Stimulated activated CD4-positive, alpha-beta T cell treated with anti-CD3 and anti-CD28 coated beads, TNF-alpha, amount 100 ng/mL, for 1 hour (primary cell): Measurements from ENCODE around the gene REM1.
"Not testable (repeated sequence)": the region's sequence is repeated elsewhere in the genome, so short reads cannot be mapped to it uniquely, and the experiment has no call there.

ENCODE experiments used
- DNase-seq, 3 donors: peaks; one replicate each; pipeline ENCODE4 v3.0.0-alpha.2; 2020; ENCODE audit warnings: low read depth in 3 of 3, low spot score in 1 of 3

The REM1 gene

DNA sequence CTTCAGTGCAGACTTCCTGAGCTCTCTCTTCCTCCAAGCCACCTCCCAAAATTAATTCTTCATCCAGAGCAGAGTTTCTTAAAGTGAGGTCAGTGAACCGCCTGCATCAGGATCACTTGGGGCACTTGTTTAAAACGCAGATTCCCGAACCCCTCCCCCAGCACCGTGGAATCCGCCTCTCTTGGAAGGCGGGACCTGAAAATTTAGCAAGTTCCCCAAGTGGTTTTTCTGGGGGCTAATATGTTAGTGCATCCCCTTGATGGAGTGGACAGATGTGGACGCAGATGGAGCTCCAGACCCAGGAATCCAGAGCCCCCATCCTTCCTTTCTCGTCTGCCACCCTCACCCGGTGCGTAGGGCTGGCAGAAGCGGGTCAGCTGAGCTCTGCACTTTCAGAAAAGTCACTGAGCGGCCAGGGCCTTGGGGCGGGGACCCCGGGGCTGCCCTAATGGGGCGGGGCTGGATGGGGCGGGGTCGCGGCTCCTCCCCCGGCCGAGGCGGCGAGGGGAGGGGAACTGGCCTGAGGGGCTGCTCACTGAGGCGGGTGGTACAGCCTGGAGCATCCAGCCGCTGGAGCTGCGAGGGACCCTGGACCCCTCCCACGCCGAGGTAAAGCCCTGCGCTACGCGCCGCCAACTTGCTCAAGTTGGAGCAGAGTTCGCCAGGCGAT, at the start of gene REM1, which contains the start of gene DEFB124:
Gene REM1 (plus strand): TSS at position 531 of the 670 bp plus-strand sequence. CDS start 1,158 bp downstream, outside the sequence.
Gene DEFB124 (minus strand): TSS at position 370 of the 670 bp plus-strand sequence. CDS start 2,114 bp downstream, outside the sequence.
- no peak for DNase-seq

- DNase-seq = no peak
These were observed 49.3 kb upstream of the REM1 start for GRCh38 chr20:31425797-31426196.

DNA sequence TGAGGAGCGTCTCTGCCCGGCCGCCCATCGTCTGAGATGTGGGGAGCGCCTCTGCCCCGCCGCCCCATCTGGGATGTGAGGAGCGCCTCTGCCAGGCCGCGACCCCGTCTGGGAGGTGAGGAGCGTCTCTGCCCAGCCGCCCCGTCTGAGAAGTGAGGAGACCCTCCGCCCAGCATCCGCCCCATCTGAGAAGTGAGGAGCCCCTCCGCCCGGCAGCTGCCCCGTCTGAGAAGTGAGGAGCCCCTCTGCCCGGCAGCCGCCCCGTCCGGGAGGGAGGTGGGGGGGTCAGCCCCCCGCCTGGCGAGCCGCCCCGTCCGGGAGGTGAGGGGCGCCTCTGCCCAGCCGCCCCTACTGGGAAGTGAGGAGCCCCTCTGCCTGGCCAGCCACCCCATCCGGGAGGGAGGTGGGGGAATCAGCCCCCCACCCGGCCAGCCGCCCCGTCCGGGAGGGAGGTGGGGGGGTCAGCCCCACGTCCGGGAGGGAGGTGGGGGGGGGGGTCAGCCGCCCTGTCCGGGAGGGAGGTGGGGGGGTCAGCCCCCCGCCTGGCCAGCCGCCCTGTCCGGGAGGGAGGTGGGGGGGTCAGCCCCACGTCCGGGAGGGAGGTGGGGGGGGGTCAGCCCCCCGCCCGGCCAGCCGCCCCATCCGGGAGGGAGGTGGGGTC, 48.1 kb upstream of the REM1 start:
- not testable (repeated sequence) for DNase-seq

DNA sequence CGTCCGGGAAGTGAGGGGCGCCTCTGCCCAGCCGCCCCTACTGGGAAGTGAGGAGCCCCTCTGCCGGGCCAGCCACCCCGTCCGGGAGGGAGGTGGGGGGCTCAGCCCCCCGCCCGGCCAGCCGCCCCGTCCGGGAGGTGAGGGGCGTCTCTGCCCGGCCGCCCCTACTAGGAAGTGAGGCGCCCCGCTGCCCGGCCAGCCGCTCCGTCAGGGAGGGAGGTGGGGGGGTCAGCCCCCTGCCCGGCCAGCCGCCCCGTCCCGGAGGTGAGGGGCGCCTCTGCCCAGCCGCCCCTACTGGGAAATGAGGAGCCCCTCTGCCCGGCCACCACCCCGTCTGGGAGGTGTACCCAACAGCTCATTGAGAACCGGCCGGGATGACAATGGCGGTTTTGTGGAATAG, 47.5 kb upstream of the REM1 start:
- not testable (repeated sequence) for DNase-seq

DNA sequence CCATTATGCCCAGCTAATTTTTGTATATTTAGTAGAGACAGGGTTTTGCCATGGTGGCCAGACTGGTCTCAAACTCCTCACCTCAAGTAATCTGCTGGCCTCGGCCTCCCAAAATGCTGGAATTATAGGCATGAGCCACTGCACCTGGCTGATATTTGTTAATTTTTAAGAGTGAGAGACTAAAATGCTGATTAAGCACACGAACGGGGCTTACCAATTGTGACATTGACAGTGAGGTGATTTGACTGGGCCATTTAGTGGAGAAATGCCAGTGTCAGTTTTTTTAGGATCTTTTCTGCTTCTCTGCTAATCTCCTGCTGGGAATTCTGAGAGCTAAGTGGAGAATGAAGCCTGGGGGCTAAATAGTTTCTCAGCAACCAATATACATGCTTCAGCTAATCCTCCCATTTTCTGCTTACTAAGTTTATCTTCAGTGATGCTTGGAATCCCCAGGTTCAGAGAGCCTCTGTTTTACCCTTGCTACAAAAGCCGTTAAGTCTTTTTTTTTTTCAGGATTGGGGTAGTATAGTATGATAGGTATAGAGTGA, 44.4 kb upstream of the REM1 start:
- no peak for DNase-seq

- no peak for DNase-seq
These were observed 35.0 kb upstream of the REM1 start, which contains the start of gene DEFB123 for GRCh38 chr20:31440012-31440659. Gene DEFB123 (plus strand): TSS chr20:31440632. CDS start chr20:31440699, 67 bp downstream.

GRCh38 chr20:31446084-31446819, 28.8 kb upstream of the REM1 start:
- DNase-seq = no peak

- DNase-seq = no peak
These were observed 25.3 kb upstream of the REM1 start for GRCh38 chr20:31449511-31450414.

GRCh38 chr20:31452575-31452974, 22.5 kb upstream of the REM1 start:
- no peak for DNase-seq

DNA sequence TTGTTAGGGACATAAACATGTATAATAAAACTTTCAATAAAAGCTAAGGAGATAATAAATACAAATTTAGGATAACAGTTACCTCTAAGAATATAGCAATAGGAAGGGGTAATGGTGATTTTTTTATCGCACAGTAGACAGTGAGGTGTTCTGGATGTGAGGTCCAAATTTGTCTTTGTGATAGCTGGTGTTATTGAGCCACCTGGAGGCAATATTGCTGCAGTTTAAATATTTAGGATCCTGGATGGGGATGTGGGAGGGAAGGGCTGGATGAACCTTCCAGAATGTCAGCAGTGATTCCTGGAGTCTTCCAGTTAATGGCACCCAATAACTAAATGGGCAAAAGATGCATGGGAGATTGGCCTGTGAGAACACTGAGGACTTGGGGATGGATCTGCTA, 20.7 kb upstream of the REM1 start:
- DNase-seq = no peak

GRCh38 chr20:31470946-31471345, 4.1 kb upstream of the REM1 start:
- not testable (repeated sequence) for DNase-seq

GRCh38 chr20:31472395-31473330, 2.4 kb upstream of the REM1 start:
- DNase-seq = no peak

DNA sequence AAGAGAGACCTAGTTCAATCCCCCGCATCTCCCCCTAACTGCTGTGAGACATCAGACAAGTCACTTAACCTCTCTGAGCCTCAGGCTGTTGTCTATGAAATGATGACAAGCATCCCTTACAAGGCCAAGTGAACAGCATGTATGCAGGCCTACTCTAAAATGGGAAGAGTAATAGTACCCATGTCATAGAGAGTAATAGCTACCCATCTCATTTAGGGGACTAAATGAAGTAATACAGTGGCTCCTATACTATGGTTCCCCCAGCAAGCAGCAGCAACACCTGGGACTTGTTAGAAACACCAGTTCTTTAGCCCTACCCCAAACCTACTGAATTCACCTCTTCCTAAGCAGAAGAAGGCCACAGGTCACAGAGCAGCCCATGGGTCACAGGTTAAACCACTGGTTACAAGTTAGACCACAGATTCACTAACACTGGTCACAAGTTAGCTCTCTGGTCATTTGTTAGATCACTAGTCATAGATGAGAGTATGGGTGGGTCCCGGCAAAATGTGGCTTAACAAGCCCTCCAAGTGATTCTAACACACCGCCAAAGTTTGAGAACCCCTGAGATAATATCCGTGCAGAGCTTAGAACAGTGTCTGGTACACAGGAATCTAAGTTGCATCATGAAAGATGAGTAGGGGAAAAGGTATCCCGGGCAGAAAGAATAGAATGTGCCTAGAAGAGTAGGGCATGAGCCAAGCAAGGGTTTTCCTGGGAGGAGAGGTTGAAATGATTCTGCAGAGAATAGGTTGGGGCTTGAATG, 1.6 kb upstream of the REM1 start:
- DNase-seq = no peak

DNA sequence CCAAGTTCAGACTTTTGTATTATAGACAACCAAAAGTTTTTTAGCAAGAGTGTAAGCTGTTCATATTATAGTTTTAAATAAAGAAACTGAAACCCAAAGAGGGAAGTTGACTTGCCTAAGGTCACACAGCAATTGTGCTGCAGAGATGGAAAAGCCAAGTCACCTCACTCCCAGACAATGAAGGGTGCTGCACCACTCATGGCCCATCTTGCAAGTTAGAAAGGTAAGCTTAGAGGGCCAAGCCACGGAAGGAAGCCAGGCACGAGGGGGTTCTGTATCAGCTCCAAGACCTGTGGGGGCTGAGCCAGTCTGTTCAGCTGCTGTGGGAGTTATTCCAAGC, 1.0 kb upstream of the REM1 start:
- no peak for DNase-seq

DNA sequence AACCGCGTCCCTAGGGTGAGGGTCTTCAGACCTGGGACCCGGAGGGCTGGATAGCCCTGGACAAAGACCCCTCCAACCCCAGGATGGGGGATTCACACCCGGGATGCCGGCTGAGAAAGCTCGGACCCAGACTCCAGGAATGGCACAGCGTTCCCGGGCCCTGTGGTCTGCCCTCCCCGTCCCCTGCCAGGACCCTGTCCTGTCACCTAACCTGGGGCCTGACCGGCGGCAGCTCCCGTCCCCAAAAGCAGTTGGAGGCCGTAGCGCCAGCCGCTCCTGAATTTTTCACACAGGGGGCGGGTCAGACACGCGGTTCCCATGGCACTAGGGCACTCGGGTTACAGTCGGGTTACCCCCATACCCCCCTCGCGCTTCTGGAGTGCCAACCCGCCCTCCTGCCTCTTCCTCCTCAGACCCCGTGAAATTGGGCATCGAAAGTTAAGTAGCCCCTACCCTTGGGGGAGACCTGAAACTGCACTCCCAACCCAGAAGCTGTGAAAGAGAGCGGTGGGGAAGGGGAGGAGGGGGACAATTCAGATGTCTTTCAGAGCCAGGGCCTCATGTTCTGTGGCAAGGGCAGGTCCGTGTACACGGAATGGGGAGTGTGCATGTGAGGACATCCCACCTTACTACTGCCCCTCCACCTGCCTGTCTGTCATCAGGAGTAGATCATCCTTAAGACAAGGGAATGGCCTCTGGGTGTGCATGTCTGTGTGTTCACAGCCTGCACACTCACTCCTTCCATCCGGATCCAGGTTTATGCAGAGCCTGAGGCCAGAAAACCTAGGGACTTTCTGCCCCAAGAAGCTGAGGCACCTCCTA, 595 bp downstream of the REM1 start:
- no peak for DNase-seq

- no peak for DNase-seq
These were observed 1.2 kb downstream of the REM1 start for GRCh38 chr20:31476294-31476585.

DNA sequence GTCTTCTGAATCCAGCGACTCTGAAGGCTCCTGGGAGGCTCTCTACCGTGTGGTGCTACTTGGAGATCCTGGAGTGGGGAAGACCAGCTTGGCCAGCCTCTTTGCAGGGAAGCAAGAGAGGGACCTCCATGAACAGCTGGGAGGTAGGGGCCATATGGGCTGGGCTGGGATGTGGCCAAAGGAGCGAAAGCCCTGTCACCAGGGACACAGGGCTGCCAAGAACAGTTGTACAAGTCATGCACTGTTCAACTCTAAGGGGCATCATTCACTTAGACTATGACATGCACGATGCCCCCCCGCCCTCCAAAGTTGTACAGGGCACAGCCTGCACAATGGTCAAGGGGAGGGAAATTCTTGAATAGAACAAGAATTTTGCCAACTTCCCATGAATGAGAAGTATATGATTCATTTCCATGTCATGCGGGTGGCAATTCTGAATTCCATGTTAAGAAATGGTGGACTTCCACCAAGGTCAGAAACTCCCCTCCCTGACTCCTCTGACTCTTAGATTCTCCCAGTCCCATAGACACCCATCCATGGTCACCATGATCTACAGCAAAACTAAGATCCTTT, 1.6 kb downstream of the REM1 start:
- no peak for DNase-seq
